Spleen (tissue), 7 donors: ENCODE data around the gene RAPGEF4.

Experiments used
- POLR2A ChIP-seq, 3 donors: fragments of 450-650 bp; IDR thresholded peaks; one replicate each; pipeline ENCODE4 v1.5.1; 2017; ENCODE audit warnings: antibody characterized with exemption in 3 of 3, mild to moderate bottlenecking in 1 of 3
- POLR2AphosphoS5 ChIP-seq, 3 donors: sonication (generic); formaldehyde crosslinking; IDR thresholded peaks; one replicate each; pipeline ENCODE4 v1.5.1; 2017; ENCODE audit warnings: antibody characterized with exemption in 3 of 3
- TF ChIP-seq, protein P1 (sequence below), 11 experiments: fragments of 200-600 bp in 7 of 11; fragments of 450-650 bp in 4 of 11; sonication (generic) in 4 of 11; IDR thresholded peaks in 8 of 11; conservative IDR thresholded peaks in 3 of 11; 1 replicate in 7 of 11; 2 replicates in 4 of 11; pipeline versions ENCODE4 v1.4.0 to v1.8.0; 2016 to 2021; ENCODE audit warnings: antibody characterized with exemption in 11 of 11, inconsistent platforms in 4 of 11, mild to moderate bottlenecking in 1 of 11
- donor health status: DM: no; HTN: no; CAD: no; lungs with moderate emphysema.
- donor health status: DM: no; HTN: no; CAD: no.
- donor health status: DM: no; HTN: no; CAD: no.

DNA sequence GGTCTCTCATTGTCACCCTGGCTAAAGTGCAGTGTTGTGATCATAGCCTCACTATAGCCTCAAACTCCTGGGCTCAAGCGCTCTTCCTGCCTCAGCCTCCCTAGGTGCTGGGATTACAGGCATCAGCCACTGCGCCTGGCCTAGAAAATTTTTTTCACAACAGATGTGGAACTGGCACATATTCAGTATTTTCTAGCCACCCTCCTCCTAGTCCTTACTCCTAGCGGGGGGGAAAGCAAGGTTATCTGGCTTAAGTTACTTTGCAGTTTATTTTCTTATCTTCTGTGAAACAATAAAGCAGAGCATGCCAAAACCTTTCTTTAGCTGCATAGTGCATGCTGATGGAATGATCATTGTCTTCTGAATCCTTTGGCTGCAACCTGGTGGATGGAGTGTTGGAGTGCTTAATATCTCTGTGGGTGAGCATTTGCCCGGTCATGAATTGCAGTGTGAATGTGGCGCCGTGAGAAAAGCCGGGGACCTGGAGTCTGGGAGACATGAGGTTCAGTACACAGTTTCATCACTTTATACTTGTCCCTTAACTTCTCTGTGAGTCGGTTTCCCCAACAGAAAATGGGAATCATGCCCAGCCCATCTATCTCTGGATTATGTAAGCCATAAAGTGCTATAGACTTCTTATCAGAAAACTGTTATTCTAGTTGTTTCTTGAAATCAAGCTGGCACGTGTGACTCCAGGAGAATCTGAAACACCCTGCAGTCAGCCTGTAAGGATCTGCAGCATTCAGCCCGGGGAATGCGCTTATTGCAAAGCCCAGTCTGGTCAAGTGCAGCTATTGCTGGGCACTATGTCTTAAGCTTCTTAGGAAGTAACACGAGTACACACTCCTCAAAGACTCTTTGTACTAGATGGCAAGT, 301.8 kb downstream of the RAPGEF4 start:
- TF ChIP-seq, protein P1, sequence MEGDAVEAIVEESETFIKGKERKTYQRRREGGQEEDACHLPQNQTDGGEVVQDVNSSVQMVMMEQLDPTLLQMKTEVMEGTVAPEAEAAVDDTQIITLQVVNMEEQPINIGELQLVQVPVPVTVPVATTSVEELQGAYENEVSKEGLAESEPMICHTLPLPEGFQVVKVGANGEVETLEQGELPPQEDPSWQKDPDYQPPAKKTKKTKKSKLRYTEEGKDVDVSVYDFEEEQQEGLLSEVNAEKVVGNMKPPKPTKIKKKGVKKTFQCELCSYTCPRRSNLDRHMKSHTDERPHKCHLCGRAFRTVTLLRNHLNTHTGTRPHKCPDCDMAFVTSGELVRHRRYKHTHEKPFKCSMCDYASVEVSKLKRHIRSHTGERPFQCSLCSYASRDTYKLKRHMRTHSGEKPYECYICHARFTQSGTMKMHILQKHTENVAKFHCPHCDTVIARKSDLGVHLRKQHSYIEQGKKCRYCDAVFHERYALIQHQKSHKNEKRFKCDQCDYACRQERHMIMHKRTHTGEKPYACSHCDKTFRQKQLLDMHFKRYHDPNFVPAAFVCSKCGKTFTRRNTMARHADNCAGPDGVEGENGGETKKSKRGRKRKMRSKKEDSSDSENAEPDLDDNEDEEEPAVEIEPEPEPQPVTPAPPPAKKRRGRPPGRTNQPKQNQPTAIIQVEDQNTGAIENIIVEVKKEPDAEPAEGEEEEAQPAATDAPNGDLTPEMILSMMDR (IDR thresholded peaks at IDR 0.05 in 8 of 11, conservative IDR thresholded peaks at IDR 0.05 in 3 of 11) = no peak
- TF ChIP-seq POLR2A (IDR thresholded peaks at IDR 0.05) (no peak), POLR2AphosphoS5 (IDR thresholded peaks at IDR 0.05) (no peak)
